Smooth muscle cell (in vitro differentiated cells): ENCODE results near the gene EPHB1. TPM values are rescaled to one million over a fixed set of nuclear protein-coding genes. Genes with fewer than 3 reads are reported as not detected.

Source experiments
- DNase-seq: peaks from one replicate; lab custom pipeline; 2025; ENCODE audit not compliant: unreplicated experiment; lab: John Stamatoyannopoulos, UW
- H2AFZ ChIP-seq: fragments of 200-600 bp; sonication (generic); 2 replicates; pipeline ENCODE4 v1.6.0; 2016; ENCODE audit warnings: antibody characterized with exemption, low read depth, mild to moderate bottlenecking
- H3F3A ChIP-seq: fragments of 200-600 bp; sonication (generic); 2 replicates; pipeline ENCODE4 v1.6.0; 2017; ENCODE audit warnings: antibody characterized with exemption, low read depth
- H3K27ac ChIP-seq: fragments of 200-600 bp; sonication (generic); 2 replicates; pipeline ENCODE4 v1.5.1; 2016; ENCODE audit warnings: low read depth, mild to moderate bottlenecking
- H3K27me3 ChIP-seq: fragments of 200-600 bp; sonication (generic); 2 replicates; pipeline ENCODE4 v1.6.1; 2016; ENCODE audit warnings: low read depth, mild to moderate bottlenecking
- H3K36me3 ChIP-seq: fragments of 200-600 bp; sonication (generic); 2 replicates; pipeline ENCODE4 v1.5.1; 2016; ENCODE audit warnings: low read depth
- H3K4me1 ChIP-seq: fragments of 200-600 bp; sonication (generic); 2 replicates; pipeline ENCODE4 v1.5.1; 2016; ENCODE audit warnings: low read depth
- H3K4me2 ChIP-seq: fragments of 200-600 bp; sonication (generic); 2 replicates; pipeline ENCODE4 v1.6.0; 2016; ENCODE audit warnings: mild to moderate bottlenecking
- H3K4me3 ChIP-seq: fragments of 200-600 bp; sonication (generic); 2 replicates; pipeline ENCODE4 v1.5.1; 2016; ENCODE audit warnings: mild to moderate bottlenecking
- H3K79me2 ChIP-seq: fragments of 200-600 bp; sonication (generic); 2 replicates; pipeline ENCODE4 v1.6.0; 2016; ENCODE audit warnings: low read depth, mild to moderate bottlenecking
- H3K9ac ChIP-seq: fragments of 200-600 bp; sonication (generic); 2 replicates; pipeline ENCODE4 v1.6.0; 2016; ENCODE audit warnings: low read depth
- H3K9me3 ChIP-seq: fragments of 200-600 bp; sonication (generic); replicated peaks from 2 replicates; pipeline ENCODE4 v1.5.1; 2016; ENCODE audit warnings: low read depth
- H4K20me1 ChIP-seq: fragments of 200-600 bp; sonication (generic); 2 replicates; pipeline ENCODE4 v1.6.0; 2016; ENCODE audit warnings: low read depth
- WGBS: methylation state at CpG from one replicate; pipeline ENCODE4 v1.1.7; 2016; ENCODE audit warnings: low lambda C conversion rate; 5-methylcytosine and 5-hydroxymethylcytosine counted together
- polyA plus RNA-seq: library from polyadenylated mRNA; unstranded; fragments of >200 nt; fragmentation: Nextera tagmentation; extraction: Ambion mirVana; gene quantifications from 2 replicates; pipeline ENCODE4 v1.2.1, GENCODE V29; 2016
- total RNA-seq: library from RNA; depleted of rRNA; stranded (reverse); fragments of >200 nt; gene quantifications from 2 replicates; pipeline ENCODE4 v1.2.3, GENCODE V29; 2014
- TF ChIP-seq, protein P1 (sequence below): fragments of 200-600 bp; sonication (generic); IDR thresholded peaks from 2 replicates; pipeline ENCODE4 v1.5.1; 2017; ENCODE audit warnings: borderline replicate concordance, mild to moderate bottlenecking, antibody characterized with exemption; ENCODE audit not compliant: insufficient read depth, poor library complexity, severe bottlenecking

Gene EPHB1
- total and polyA plus RNA-seq, 2 experiments from 2014 or later: 2.5 to 2.6 TPM

DNA sequence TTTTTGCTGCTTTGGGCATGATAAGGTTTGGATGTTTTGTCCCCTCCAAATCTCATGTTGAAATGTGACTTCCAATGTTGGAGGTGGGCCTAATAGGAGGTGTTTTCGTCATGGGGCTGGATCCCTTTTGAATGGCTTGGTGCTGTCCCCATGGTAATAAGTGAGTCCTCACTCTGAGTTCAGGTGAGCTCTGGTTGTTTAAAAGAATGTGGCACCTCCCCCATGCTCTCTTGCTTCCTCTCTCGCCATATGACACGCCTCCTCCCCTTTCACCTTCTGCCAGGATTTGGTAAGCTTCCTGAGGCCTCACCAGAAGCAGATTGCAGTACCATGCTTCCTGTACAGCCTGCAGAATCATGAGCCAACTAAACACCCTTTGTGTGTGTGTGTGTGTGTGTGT, 255.5 kb downstream of the EPHB1 start:
- Histone ChIP-seq H3K4me2 (no peak overlapping the region), H3K4me1 (no peaks in the 10 kb centered on the region), H2AFZ (no peak overlapping the region)

DNA sequence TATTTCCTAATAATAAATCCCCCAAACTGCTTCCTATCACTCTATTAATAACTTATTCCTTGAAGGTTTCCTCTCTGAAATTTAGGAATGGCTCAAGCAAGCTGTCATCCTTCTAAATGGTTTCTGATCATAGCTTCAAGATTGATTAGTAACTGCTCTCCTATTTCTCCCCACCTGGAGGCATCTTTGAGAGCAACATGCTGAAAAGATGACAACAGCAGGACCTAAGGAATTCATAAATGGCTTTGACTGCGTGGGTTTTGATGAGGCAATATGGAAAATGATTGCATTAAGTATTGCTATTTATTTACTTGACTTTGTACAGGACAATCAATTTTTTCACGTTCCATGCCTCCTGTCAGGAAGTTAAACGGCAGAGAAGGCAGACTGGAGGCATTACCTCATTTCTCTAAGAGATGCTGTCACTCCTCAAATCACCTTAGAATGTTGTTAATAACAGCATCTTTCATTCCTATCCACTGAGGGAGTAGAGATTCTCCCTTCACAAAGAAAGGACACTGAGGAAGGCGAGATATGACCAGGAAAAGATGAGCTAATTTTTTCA, 256.4 kb downstream of the EPHB1 start:
- Histone ChIP-seq H3K9me3 (no peaks in the 10 kb centered on the region), H2AFZ (no peak overlapping the region), H3K4me2 (no peak overlapping the region), H3K4me3 (no peak overlapping the region), H3K27ac (no peak overlapping the region), H3F3A (no peaks in the 10 kb centered on the region), H3K4me1 (no peaks in the 10 kb centered on the region), H3K36me3 (no peaks in the 10 kb centered on the region), H4K20me1 (no peaks in the 10 kb centered on the region), H3K79me2 (no peaks in the 10 kb centered on the region), H3K9ac (no peak overlapping the region), H3K27me3 (no peaks in the 10 kb centered on the region)
- TF ChIP-seq, protein P1, sequence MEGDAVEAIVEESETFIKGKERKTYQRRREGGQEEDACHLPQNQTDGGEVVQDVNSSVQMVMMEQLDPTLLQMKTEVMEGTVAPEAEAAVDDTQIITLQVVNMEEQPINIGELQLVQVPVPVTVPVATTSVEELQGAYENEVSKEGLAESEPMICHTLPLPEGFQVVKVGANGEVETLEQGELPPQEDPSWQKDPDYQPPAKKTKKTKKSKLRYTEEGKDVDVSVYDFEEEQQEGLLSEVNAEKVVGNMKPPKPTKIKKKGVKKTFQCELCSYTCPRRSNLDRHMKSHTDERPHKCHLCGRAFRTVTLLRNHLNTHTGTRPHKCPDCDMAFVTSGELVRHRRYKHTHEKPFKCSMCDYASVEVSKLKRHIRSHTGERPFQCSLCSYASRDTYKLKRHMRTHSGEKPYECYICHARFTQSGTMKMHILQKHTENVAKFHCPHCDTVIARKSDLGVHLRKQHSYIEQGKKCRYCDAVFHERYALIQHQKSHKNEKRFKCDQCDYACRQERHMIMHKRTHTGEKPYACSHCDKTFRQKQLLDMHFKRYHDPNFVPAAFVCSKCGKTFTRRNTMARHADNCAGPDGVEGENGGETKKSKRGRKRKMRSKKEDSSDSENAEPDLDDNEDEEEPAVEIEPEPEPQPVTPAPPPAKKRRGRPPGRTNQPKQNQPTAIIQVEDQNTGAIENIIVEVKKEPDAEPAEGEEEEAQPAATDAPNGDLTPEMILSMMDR: no peak
- WGBS: 95% methylated on average over 4 of the region's 4 CpGs
- no peak for DNase-seq

More for the DNA sequence above, 255.5 kb downstream of the EPHB1 start:
- 79% methylated on average over 3 of the region's 3 CpGs for WGBS
- H4K20me1 ChIP-seq: no peaks in the 10 kb centered on the region
- H3K9ac ChIP-seq: no peak overlapping the region
- no peaks in the 10 kb centered on the region for H3K9me3 ChIP-seq
- H3F3A ChIP-seq: no peaks in the 10 kb centered on the region
- no peaks in the 10 kb centered on the region for H3K79me2 ChIP-seq
- H3K36me3 ChIP-seq: no peaks in the 10 kb centered on the region
- no peak for DNase-seq
- no peak overlapping the region for H3K4me3 ChIP-seq
- no peak overlapping the region for H3K27ac ChIP-seq
- TF ChIP-seq, protein P1: no peak
- H3K27me3 ChIP-seq: no peaks in the 10 kb centered on the region

DNA sequence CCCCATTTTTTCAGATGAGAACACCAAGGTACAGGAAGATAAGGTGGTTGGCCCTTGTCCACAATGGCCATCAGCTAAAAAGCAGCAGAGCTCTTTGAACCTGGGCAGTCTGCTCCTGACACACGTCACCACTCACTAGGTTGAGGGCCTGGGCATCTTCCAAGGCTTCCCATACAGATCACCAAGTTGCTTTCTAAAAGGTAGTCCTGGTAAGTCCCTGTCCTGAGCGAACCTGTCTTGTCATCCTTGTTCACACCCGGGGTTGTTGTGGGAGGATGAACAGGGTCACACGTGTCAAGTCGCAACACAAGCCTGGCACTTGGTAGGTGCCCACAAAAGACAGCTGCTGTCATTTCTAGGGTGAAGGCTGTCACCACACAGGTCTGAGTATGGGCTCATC, 260.4 kb downstream of the EPHB1 start:
- Histone ChIP-seq H3K79me2 (no peaks in the 10 kb centered on the region), H3F3A (no peaks in the 10 kb centered on the region), H3K9ac (no peak overlapping the region), H3K9me3 (no peaks in the 10 kb centered on the region), H3K27me3 (no peaks in the 10 kb centered on the region), H4K20me1 (no peaks in the 10 kb centered on the region), H3K4me3 (no peak overlapping the region), H3K27ac (no peak overlapping the region), H3K4me1 (no peaks in the 10 kb centered on the region), H2AFZ (no peak overlapping the region), H3K36me3 (no peaks in the 10 kb centered on the region), H3K4me2 (no peak overlapping the region)
- DNase-seq: no peak
- TF ChIP-seq, protein P1: no peak
- 88% methylated on average over 5 of the region's 5 CpGs for WGBS

DNA sequence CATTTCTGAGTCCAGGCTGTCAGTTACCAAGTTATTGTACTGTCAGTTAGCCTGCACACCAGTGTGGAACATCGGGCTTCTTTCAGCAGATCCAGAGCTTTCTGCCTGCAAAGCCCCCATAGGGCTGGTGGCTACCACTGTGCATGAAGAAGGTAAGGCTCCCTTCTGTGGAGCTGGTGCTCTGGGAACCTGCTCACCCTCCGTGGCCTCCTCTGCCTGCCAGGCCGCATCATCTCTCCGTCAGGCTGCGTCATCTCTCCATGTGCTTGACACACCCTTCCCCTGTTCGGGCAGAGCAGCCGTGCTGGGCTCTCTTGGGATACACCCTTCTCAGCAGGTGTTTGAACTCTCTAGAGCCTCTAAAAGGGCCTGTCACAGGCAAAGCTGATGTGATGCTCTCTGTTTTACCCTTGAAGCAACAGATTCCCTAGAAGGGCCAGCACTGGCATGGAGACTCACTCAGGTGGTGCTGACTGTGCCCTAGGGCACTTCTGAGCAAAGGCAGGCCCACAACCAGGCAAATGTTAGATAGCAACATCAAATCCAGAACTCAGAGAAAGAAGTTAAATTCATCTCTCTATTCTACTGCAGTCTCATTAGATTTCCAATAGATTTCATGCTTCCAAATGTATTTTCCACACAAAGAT, 261.1 kb downstream of the EPHB1 start:
- no peaks in the 10 kb centered on the region for H3K79me2 ChIP-seq
- H4K20me1 ChIP-seq: no peaks in the 10 kb centered on the region
- no peak overlapping the region for H3K27ac ChIP-seq
- TF ChIP-seq, protein P1: no peak
- H3K9ac ChIP-seq: no peak overlapping the region
- no peaks in the 10 kb centered on the region for H3K9me3 ChIP-seq
- DNase-seq: no peak
- H3K4me1 ChIP-seq: no peaks in the 10 kb centered on the region
- H3K4me2 ChIP-seq: no peak overlapping the region
- WGBS: 91% methylated on average over 7 of the region's 7 CpGs
- H3K27me3 ChIP-seq: no peaks in the 10 kb centered on the region
- H3K36me3 ChIP-seq: no peaks in the 10 kb centered on the region
- H2AFZ ChIP-seq: no peak overlapping the region
- no peak overlapping the region for H3K4me3 ChIP-seq
- no peaks in the 10 kb centered on the region for H3F3A ChIP-seq
